GM23338 (cell line): ENCODE results near the gene CYBA.

Source experiments
- CREB1 ChIP-seq: fragments of 250-450 bp; sonication (Bioruptor Pico); IDR thresholded peaks from 2 replicates; pipeline ENCODE4 v1.5.0; 2020; ENCODE audit warnings: low read depth, mild to moderate bottlenecking, moderate library complexity
- ETS1 ChIP-seq: IDR thresholded peaks from 2 replicates; pipeline ENCODE4 v1.6.1; 2016; ENCODE audit warnings: antibody characterized with exemption
- EZH2 ChIP-seq: fragments of 200-600 bp; sonication (generic); IDR thresholded peaks from one replicate; pipeline ENCODE4 v1.8.0; 2017; ENCODE audit warnings: antibody characterized with exemption, mild to moderate bottlenecking, low read depth; ENCODE audit not compliant: unreplicated experiment
- EZH2phosphoT487 ChIP-seq: fragments of 200-600 bp; sonication (generic); IDR thresholded peaks from one replicate; pipeline ENCODE4 v1.8.1; 2018; ENCODE audit warnings: antibody characterized with exemption; ENCODE audit not compliant: unreplicated experiment
- JUNB ChIP-seq: IDR thresholded peaks from one replicate; pipeline ENCODE4 v1.6.1; 2016; ENCODE audit warnings: antibody characterized with exemption; ENCODE audit not compliant: unreplicated experiment
- NANOG ChIP-seq: IDR thresholded peaks from 2 replicates; pipeline ENCODE4 v1.6.1; 2016; ENCODE audit warnings: antibody characterized with exemption, borderline replicate concordance
- POLR2AphosphoS5 ChIP-seq: IDR thresholded peaks from 2 replicates; pipeline ENCODE4 v1.6.1; 2016; ENCODE audit warnings: antibody characterized with exemption, low read depth
- STAT1 ChIP-seq: IDR thresholded peaks from one replicate; pipeline ENCODE4 v1.6.1; 2016; ENCODE audit warnings: antibody characterized with exemption; ENCODE audit not compliant: unreplicated experiment
- ZNF114 ChIP-seq: fragments of 250-450 bp; sonication (Bioruptor Pico); IDR thresholded peaks from 2 replicates; pipeline ENCODE4 v1.5.0; 2020; ENCODE audit warnings: mild to moderate bottlenecking, moderate library complexity
- ZNF331 ChIP-seq: fragments of 250-450 bp; sonication (Bioruptor Pico); IDR thresholded peaks from 2 replicates; pipeline ENCODE4 v1.5.0; 2020; ENCODE audit warnings: low read depth, mild to moderate bottlenecking, moderate library complexity
- TF ChIP-seq, protein P1 (sequence below), 2 experiments: fragments of 200-600 bp in 1 of 2; sonication (generic) in 1 of 2; conservative IDR thresholded peaks; 2 replicates each; pipeline versions ENCODE4 v1.5.1 to v1.6.1; 2016 to 2017; ENCODE audit warnings: antibody characterized with exemption in 2 of 2, low read depth in 2 of 2, mild to moderate bottlenecking in 2 of 2, moderate library complexity in 1 of 2
- TF ChIP-seq, protein P2 (sequence below): IDR thresholded peaks from one replicate; pipeline ENCODE4 v1.6.1; 2018; ENCODE audit warnings: antibody characterized with exemption; ENCODE audit not compliant: unreplicated experiment
- TF ChIP-seq, protein P3 (sequence below): fragments of 250-450 bp; sonication (Bioruptor Pico); IDR thresholded peaks from 2 replicates; pipeline ENCODE4 v1.5.0; 2020; ENCODE audit warnings: mild to moderate bottlenecking, moderate library complexity

GRCh38 chr16:88687676-88688012 is 36.8 kb upstream of the CYBA start:
- TF ChIP-seq, protein P1, sequence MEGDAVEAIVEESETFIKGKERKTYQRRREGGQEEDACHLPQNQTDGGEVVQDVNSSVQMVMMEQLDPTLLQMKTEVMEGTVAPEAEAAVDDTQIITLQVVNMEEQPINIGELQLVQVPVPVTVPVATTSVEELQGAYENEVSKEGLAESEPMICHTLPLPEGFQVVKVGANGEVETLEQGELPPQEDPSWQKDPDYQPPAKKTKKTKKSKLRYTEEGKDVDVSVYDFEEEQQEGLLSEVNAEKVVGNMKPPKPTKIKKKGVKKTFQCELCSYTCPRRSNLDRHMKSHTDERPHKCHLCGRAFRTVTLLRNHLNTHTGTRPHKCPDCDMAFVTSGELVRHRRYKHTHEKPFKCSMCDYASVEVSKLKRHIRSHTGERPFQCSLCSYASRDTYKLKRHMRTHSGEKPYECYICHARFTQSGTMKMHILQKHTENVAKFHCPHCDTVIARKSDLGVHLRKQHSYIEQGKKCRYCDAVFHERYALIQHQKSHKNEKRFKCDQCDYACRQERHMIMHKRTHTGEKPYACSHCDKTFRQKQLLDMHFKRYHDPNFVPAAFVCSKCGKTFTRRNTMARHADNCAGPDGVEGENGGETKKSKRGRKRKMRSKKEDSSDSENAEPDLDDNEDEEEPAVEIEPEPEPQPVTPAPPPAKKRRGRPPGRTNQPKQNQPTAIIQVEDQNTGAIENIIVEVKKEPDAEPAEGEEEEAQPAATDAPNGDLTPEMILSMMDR (conservative IDR thresholded peaks at IDR 0.05; ENCODE audit: low read depth in 2 of 2), result no peak
- TF ChIP-seq, protein P2, sequence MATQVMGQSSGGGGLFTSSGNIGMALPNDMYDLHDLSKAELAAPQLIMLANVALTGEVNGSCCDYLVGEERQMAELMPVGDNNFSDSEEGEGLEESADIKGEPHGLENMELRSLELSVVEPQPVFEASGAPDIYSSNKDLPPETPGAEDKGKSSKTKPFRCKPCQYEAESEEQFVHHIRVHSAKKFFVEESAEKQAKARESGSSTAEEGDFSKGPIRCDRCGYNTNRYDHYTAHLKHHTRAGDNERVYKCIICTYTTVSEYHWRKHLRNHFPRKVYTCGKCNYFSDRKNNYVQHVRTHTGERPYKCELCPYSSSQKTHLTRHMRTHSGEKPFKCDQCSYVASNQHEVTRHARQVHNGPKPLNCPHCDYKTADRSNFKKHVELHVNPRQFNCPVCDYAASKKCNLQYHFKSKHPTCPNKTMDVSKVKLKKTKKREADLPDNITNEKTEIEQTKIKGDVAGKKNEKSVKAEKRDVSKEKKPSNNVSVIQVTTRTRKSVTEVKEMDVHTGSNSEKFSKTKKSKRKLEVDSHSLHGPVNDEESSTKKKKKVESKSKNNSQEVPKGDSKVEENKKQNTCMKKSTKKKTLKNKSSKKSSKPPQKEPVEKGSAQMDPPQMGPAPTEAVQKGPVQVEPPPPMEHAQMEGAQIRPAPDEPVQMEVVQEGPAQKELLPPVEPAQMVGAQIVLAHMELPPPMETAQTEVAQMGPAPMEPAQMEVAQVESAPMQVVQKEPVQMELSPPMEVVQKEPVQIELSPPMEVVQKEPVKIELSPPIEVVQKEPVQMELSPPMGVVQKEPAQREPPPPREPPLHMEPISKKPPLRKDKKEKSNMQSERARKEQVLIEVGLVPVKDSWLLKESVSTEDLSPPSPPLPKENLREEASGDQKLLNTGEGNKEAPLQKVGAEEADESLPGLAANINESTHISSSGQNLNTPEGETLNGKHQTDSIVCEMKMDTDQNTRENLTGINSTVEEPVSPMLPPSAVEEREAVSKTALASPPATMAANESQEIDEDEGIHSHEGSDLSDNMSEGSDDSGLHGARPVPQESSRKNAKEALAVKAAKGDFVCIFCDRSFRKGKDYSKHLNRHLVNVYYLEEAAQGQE, result no peak
- TF ChIP-seq EZH2phosphoT487, result no peak
- no peak for TF ChIP-seq ZNF331
- TF ChIP-seq EZH2, result no peak
- no peak for TF ChIP-seq POLR2AphosphoS5
- no peak for TF ChIP-seq CREB1
- TF ChIP-seq JUNB, result no peak
- TF ChIP-seq ZNF114, result no peak
- no peak for TF ChIP-seq STAT1
- TF ChIP-seq ETS1, result no peak
- no peak for TF ChIP-seq NANOG
- TF ChIP-seq, protein P3, sequence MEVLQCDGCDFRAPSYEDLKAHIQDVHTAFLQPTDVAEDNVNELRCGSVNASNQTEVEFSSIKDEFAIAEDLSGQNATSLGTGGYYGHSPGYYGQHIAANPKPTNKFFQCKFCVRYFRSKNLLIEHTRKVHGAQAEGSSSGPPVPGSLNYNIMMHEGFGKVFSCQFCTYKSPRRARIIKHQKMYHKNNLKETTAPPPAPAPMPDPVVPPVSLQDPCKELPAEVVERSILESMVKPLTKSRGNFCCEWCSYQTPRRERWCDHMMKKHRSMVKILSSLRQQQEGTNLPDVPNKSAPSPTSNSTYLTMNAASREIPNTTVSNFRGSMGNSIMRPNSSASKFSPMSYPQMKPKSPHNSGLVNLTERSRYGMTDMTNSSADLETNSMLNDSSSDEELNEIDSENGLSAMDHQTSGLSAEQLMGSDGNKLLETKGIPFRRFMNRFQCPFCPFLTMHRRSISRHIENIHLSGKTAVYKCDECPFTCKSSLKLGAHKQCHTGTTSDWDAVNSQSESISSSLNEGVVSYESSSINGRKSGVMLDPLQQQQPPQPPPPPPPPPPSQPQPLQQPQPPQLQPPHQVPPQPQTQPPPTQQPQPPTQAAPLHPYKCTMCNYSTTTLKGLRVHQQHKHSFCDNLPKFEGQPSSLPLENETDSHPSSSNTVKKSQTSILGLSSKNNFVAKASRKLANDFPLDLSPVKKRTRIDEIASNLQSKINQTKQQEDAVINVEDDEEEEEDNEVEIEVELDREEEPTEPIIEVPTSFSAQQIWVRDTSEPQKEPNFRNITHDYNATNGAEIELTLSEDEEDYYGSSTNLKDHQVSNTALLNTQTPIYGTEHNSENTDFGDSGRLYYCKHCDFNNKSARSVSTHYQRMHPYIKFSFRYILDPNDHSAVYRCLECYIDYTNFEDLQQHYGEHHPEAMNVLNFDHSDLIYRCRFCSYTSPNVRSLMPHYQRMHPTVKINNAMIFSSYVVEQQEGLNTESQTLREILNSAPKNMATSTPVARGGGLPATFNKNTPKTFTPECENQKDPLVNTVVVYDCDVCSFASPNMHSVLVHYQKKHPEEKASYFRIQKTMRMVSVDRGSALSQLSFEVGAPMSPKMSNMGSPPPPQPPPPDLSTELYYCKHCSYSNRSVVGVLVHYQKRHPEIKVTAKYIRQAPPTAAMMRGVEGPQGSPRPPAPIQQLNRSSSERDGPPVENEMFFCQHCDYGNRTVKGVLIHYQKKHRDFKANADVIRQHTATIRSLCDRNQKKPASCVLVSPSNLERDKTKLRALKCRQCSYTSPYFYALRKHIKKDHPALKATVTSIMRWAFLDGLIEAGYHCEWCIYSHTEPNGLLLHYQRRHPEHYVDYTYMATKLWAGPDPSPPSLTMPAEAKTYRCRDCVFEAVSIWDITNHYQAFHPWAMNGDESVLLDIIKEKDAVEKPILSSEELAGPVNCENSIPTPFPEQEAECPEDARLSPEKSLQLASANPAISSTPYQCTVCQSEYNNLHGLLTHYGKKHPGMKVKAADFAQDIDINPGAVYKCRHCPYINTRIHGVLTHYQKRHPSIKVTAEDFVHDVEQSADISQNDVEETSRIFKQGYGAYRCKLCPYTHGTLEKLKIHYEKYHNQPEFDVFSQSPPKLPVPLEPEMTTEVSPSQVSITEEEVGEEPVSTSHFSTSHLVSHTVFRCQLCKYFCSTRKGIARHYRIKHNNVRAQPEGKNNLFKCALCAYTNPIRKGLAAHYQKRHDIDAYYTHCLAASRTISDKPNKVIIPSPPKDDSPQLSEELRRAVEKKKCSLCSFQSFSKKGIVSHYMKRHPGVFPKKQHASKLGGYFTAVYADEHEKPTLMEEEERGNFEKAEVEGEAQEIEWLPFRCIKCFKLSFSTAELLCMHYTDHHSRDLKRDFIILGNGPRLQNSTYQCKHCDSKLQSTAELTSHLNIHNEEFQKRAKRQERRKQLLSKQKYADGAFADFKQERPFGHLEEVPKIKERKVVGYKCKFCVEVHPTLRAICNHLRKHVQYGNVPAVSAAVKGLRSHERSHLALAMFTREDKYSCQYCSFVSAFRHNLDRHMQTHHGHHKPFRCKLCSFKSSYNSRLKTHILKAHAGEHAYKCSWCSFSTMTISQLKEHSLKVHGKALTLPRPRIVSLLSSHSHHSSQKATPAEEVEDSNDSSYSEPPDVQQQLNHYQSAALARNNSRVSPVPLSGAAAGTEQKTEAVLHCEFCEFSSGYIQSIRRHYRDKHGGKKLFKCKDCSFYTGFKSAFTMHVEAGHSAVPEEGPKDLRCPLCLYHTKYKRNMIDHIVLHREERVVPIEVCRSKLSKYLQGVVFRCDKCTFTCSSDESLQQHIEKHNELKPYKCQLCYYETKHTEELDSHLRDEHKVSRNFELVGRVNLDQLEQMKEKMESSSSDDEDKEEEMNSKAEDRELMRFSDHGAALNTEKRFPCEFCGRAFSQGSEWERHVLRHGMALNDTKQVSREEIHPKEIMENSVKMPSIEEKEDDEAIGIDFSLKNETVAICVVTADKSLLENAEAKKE, result no peak
